Measurements from ENCODE around the gene SLFN13. TPM values are rescaled to one million over a fixed set of nuclear protein-coding genes. Genes with fewer than 3 reads are reported as not detected.

Gene SLFN13
- total RNA-seq, 2 experiments from 2014 or later: 82.6 to 96.7 TPM

Other genes with a start within 250 kb of the SLFN13 start
- gene SLFN5, start 205.7 kb downstream of the SLFN13 start, total RNA-seq: 100 to 1,000 TPM; 231 to 240 TPM
- 10 to 100 TPM; 67.5 to 72.6 TPM for gene SLFN11, start 75.1 kb downstream of the SLFN13 start, total RNA-seq
- gene SLFN12, start 16.3 kb downstream of the SLFN13 start, total RNA-seq: 10 to 100 TPM; 22.7 to 23.1 TPM
- gene SLFN12L, start 88.9 kb upstream of the SLFN13 start, total RNA-seq: 100 to 1,000 TPM; 103 to 110 TPM
- gene SLFN14, start 112.1 kb upstream of the SLFN13 start, total RNA-seq: not detected
- 1 to 10 TPM; 3.8 to 4.5 TPM for gene PEX12, start 129.8 kb upstream of the SLFN13 start, total RNA-seq
- 100 to 1,000 TPM; 196 to 203 TPM for gene AP2B1, start 138.6 kb upstream of the SLFN13 start, total RNA-seq